Spinal cord (tissue), 10 donors: ENCODE results near the gene ADAM33. TPM values are rescaled to one million over a fixed set of nuclear protein-coding genes. Genes with fewer than 3 reads are reported as not detected.

ENCODE experiments used
- DNase-seq, 6 donors: peaks; one replicate each; pipeline versions ENCODE4 v3.0.0 to v3.0.0-alpha.2; 2013 to 2015; ENCODE audit warnings: low spot score in 6 of 6, low read depth in 4 of 6
- H3K27ac ChIP-seq: one replicate; pipeline ENCODE4 v1.5.1; 2013; ENCODE audit warnings: low read depth, low read length, control low read depth
- H3K27me3 ChIP-seq: one replicate; pipeline ENCODE4 v1.6.1; 2013; ENCODE audit warnings: low read length; ENCODE audit not compliant: control insufficient read depth, insufficient read depth
- H3K36me3 ChIP-seq: one replicate; pipeline ENCODE4 v1.6.1; 2013; ENCODE audit warnings: low read length; ENCODE audit not compliant: control insufficient read depth, insufficient read depth
- H3K4me1 ChIP-seq: one replicate; pipeline ENCODE4 v1.6.1; 2013; ENCODE audit warnings: low read length; ENCODE audit not compliant: control insufficient read depth, insufficient read depth
- H3K4me3 ChIP-seq: one replicate; pipeline ENCODE4 v1.5.1; 2013; ENCODE audit warnings: low read depth, low read length, control low read depth
- H3K9me3 ChIP-seq: one replicate; pipeline ENCODE4 v1.6.1; 2013; ENCODE audit warnings: low read length; ENCODE audit not compliant: control insufficient read depth, insufficient read depth
- WGBS: methylation state at CpG from one replicate; pipeline ENCODE4 v1.1.5; 2013; ENCODE audit warnings: missing lambda C conversion rate; ENCODE audit not compliant: insufficient coverage; 5-methylcytosine and 5-hydroxymethylcytosine counted together
- polyA plus RNA-seq, 2 donors: library from polyadenylated mRNA; unstranded; fragments of 120-200 nt; gene quantifications; one replicate each; pipeline ENCODE4 v1.2.1, GENCODE V29; 2013; ENCODE audit not compliant: insufficient read length in 2 of 2
- total RNA-seq, 2 donors: library from RNA; depleted of rRNA in 1 of 2; stranded (reverse); fragments of 120-200 nt in 1 of 2; fragments of >200 nt in 1 of 2; gene quantifications; one replicate each; pipeline versions ENCODE4 v1.2.3 to v1.2.4, GENCODE V29; 2013 to 2014
- donor health status: healthy.

ADAM33 gene
- total and polyA plus RNA-seq, 4 donors = 18.9 to 46.3 (median 33.5) TPM

- WGBS = no CpG with 5 or more reads among the region's 1 CpG
- H3K27me3 ChIP-seq = no peaks in the 10 kb centered on the region
- no peaks in the 10 kb centered on the region for H3K4me1 ChIP-seq
- H3K4me3 ChIP-seq = no peak overlapping the region
- H3K27ac ChIP-seq = no peak overlapping the region
- H3K36me3 ChIP-seq = peaks cover 7% of the 10 kb centered on the region
- no peak for DNase-seq
- no peaks in the 10 kb centered on the region for H3K9me3 ChIP-seq
Observed at GRCh38 chr20:3635346-3635745, 46.5 kb downstream of the ADAM33 start.

DNA sequence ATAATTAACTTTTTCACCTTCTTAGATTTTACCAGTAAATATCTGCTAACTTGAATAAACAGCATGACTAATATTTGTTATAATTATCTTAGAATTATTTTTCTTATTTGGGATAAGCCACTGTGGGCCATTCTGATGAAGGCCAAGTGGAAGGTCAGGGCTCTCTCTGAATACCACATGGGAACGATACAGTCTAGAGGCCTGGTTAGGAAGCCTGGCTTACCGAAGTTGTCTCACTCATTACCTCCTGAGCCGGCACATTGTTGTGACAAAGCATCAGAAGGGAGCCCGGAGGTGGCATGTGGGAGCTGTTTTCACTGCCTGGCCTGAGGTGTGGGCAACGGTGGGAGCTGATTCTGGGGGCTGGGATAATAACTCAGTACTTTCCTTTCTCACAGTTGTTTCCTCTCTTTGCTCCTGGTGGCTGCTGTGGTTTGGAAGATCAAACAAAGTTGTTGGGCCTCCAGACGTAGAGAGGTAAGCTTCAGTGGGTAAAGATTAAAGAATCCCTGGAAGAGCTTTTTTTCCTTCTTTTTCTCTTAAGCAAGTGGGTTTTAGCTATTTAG lies 47.8 kb downstream of the ADAM33 start:
- Histone ChIP-seq H3K4me3 (no peak overlapping the region), H3K36me3 (peaks cover 6% of the 10 kb centered on the region), H3K4me1 (no peaks in the 10 kb centered on the region), H3K27me3 (no peaks in the 10 kb centered on the region), H3K9me3 (no peaks in the 10 kb centered on the region), H3K27ac (no peak overlapping the region)
- 100% methylated on average over 1 of the region's 6 CpGs for WGBS
- no peak for DNase-seq

DNA sequence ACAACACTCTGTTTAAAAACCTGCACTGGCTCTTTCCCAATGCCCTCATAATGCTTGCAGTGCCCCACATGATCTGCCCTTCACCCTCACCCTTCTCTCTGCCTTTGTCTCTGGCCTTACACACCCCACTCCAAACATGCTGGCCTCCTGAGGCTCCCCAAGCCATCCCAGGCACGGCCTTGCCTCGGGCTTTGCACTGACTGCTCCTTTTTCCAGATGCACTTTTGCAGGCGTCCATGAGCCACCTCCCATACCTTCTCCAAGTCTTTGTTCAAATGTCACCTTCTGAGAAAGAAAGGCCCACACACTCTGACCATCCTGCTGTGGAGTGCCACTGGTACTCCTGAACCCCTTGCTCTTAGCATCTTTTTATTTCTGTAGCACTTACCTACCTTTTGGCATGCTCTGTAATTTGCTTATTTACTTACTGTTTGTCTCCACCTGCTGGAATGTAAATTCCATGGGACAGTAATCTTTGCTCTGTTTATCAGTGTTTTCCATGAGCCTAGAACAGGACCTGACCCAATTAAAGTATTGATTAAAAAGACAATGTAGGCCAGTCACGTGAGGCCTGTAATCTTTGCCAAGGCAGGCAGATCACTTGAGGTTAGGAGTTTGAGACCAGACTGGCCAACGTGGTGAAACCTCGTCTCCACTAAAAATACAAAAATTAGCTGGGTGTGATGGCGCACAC lies 49.4 kb downstream of the ADAM33 start:
- Histone ChIP-seq H3K4me3 (no peak overlapping the region), H3K27me3 (no peaks in the 10 kb centered on the region), H3K9me3 (no peaks in the 10 kb centered on the region), H3K4me1 (no peaks in the 10 kb centered on the region), H3K27ac (no peak overlapping the region), H3K36me3 (peaks cover 9% of the 10 kb centered on the region)
- no peak for DNase-seq
- 96% methylated on average over 7 of the region's 7 CpGs for WGBS

DNA sequence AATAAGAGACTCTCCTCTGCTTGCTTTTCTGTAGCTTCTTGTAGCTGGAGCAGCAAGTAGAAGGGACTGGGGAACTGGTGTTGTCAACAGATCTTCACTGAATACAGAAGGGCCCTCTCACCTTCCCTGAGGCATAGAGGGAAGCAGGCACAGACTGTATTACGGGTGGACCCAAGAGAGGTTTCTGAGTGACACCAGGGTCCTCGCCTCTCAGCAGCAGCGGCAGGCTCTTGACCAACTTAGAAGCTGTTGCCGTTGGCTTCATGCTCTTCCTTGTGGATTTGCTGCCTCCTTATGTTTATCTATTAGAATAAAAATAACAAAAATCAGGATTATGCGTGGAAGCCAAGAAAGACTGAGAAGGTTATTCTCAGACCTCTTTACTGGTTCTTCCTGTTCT lies 50.3 kb downstream of the ADAM33 start:
- H3K9me3 ChIP-seq = no peaks in the 10 kb centered on the region
- no peak overlapping the region for H3K4me3 ChIP-seq
- H3K27me3 ChIP-seq = no peaks in the 10 kb centered on the region
- H3K4me1 ChIP-seq = no peaks in the 10 kb centered on the region
- 80% methylated on average over 2 of the region's 5 CpGs for WGBS
- no peak overlapping the region for H3K27ac ChIP-seq
- peaks cover 9% of the 10 kb centered on the region for H3K36me3 ChIP-seq
- DNase-seq = no peak

- Histone ChIP-seq H3K4me1 (no peaks in the 10 kb centered on the region), H3K9me3 (no peaks in the 10 kb centered on the region), H3K36me3 (peaks cover 9% of the 10 kb centered on the region), H3K27me3 (no peaks in the 10 kb centered on the region), H3K4me3 (no peak overlapping the region), H3K27ac (no peak overlapping the region)
- no peak for DNase-seq
- 93% methylated on average over 4 of the region's 8 CpGs for WGBS
Observed at GRCh38 chr20:3630429-3630828, 51.4 kb downstream of the ADAM33 start.

DNA sequence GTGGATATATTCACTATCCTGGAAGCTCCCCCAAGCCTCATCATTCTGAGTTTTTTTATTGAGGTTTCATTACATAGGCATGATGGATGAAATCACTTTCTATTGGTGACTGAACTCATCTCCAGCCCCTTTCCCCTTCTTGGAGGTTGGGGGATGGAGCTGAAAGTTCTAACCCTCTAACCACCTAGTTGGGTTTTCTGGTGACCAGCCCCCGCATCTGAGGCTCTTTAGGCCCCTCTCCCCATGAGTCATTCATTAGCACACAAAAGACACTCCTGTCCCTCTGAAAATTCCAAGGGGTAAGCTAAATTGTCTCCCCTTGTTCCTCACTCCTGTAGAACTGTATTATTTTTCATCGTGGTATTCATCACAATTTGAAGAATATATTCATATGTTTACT lies 51.9 kb downstream of the ADAM33 start:
- Histone ChIP-seq H3K36me3 (peaks cover 9% of the 10 kb centered on the region), H3K4me3 (no peak overlapping the region), H3K27ac (no peak overlapping the region), H3K27me3 (no peaks in the 10 kb centered on the region), H3K9me3 (no peaks in the 10 kb centered on the region), H3K4me1 (no peaks in the 10 kb centered on the region)
- WGBS = no CpG with 5 or more reads among the region's 2 CpGs
- DNase-seq = no peak

DNA sequence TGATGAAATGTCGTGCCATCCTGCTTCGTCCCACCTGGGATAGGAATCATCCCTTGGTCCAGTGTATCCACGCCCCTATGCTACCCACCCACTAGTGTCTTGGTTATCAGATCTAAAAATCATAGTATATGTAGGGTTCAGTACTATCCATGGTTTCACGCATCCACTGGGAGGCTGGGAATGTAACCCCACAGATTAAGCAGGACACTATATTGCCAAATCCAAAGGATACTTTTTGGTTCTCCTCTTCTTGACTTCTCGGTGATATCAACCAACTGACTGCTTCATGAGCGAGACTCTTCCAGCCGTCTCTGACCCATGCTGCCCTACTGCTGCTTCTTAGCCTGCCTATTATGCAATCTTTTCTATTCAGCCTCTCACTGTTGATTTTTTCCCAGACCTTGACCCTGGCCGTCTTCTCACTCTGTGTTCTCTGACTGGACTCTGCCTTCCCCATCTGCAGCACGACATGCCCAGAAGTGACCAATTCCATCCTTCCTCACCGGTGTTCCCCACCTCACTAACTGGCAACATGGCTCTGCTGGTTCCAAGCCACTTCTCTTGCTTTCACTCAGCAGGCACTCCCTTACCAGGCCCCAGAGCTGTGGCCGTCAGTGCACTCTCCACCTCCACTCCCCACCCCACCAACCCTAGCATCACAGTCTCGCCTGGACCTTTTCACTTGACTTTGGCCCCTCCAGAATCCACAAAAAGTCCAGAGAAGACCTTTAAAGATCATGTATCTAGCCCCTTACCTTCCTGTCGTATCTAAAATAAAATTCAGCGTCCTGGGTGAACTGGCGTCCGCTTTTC lies 53.1 kb downstream of the ADAM33 start:
- Histone ChIP-seq H3K36me3 (peaks cover 9% of the 10 kb centered on the region), H3K27me3 (no peaks in the 10 kb centered on the region), H3K4me3 (no peak overlapping the region), H3K9me3 (no peaks in the 10 kb centered on the region), H3K4me1 (no peaks in the 10 kb centered on the region), H3K27ac (no peak overlapping the region)
- no peak for DNase-seq
- WGBS = 84% methylated on average over 13 of the region's 16 CpGs

DNA sequence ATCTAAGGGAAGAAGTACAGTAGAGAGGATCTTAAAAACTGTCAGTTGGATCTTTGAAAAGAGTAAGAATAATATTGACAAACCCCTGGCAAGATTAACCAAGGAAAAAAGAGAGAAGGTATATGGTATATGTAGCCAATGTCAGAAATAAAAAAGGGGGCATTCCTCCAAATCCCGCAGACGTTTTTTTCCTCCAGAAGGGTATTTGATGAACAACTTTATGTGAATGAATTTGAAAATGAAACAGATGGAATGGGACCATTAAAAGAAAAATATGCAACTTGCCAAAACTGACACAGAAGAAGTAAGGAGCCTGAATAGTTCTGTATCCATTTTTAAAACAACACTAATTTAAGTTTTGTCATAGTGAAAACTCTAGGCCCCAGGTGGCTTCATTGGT lies 54.3 kb downstream of the ADAM33 start:
- Histone ChIP-seq H3K9me3 (no peaks in the 10 kb centered on the region), H3K27ac (no peak overlapping the region), H3K36me3 (peaks cover 9% of the 10 kb centered on the region), H3K4me3 (no peak overlapping the region), H3K4me1 (no peaks in the 10 kb centered on the region), H3K27me3 (no peaks in the 10 kb centered on the region)
- peak in 1 of 6 donors; percentile 57 for DNase-seq
- WGBS = 100% methylated on average over 1 of the region's 2 CpGs

DNA sequence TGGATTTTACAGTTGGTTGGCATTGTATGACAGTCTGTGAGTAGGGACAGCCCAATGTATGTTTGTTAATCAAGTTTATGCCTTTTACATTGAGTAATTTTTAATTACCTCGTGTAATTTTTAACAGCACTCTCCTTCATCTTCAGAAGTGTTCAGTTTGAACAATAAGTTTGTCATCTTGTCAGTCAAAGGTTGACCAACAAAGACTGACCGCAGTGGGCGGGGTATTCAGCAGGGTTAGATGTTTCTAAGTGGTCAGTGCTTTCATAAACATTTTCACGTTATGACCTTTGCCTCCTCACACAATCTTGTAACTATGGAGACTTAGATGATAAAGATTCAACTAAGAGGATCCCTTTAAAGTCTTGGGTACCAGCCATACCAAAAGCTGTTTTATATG lies 59.4 kb downstream of the ADAM33 start:
- Histone ChIP-seq H3K9me3 (no peaks in the 10 kb centered on the region), H3K4me3 (no peak overlapping the region), H3K27ac (no peak overlapping the region), H3K36me3 (peaks cover 8% of the 10 kb centered on the region), H3K4me1 (no peaks in the 10 kb centered on the region), H3K27me3 (no peaks in the 10 kb centered on the region)
- DNase-seq = no peak
- no CpG with 5 or more reads among the region's 4 CpGs for WGBS
